ENCODE data around the gene MVP. TPM values are rescaled to one million over a fixed set of nuclear protein-coding genes. Genes with fewer than 3 reads are reported as not detected.

MVP gene
- total RNA-seq, 4 donors from 2014 or later = 101 to 156 (median 123) TPM

GRCh38 chr16:29852654-29853053, 32.4 kb downstream of the MVP start:
- no peaks in the 10 kb centered on the region for H3K9me3 ChIP-seq
- peak overlapping the region in 2 of 4 donors; percentile 11 to 60 for H3K27ac ChIP-seq (replicated peaks in 1 of 4)
- no peak for DNase-seq (ENCODE audit: extremely low spot score)
- intact Hi-C loops (cut with DNase I) = no loop called here
- WGBS = 58% methylated on average over 7 of the region's 7 CpGs
- TF ChIP-seq POLR2AphosphoS5 (IDR thresholded peaks at IDR 0.05) = peak; percentile 55
- no peak for TF ChIP-seq POLR2A (IDR thresholded peaks at IDR 0.05; ENCODE audit: low read depth)
- H3K36me3 ChIP-seq = peaks cover 2 to 10% (median 8%) of the 10 kb centered on the region in 4 donors
- no peak overlapping the region for H3K4me3 ChIP-seq
- H3K4me1 ChIP-seq = peaks cover 0 to 27% (median 19%) of the 10 kb centered on the region in 4 donors
- no peaks in the 10 kb centered on the region for H3K27me3 ChIP-seq

DNA sequence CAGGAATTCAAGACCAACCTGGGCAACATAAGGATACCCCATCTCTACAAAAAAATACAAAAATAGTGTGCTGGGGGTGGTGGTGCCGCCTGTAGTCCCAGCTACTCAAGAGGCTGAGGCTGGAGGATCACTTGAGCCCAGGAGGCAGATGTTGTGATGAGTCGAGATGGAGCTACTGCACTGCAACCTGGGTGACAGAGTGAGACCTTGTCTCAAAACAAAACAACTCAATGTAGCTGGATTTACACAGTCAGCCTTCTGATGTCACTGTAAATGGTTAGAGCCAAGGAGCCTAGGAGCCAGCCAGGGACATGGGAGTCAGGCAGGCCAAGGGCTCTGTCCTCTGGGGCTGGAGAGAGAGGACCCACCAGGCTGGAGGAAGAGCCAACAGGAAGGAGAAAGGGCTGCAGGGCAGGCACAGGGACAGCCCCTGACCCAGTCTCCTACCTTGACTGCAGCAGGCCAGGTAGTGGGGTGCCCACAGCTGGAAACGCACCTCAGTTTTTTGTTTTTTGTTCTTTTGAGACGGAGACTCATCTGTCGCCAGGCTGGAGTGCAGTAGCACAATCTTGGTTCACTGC, 34.3 kb downstream of the MVP start:
- Histone ChIP-seq H3K9me3 (no peaks in the 10 kb centered on the region), H3K4me3 (no peak overlapping the region), H3K27me3 (no peaks in the 10 kb centered on the region), H3K4me1 (peaks cover 0 to 14% (median 9%) of the 10 kb centered on the region in 4 donors), H3K27ac (replicated peaks in 1 of 4) (no peak overlapping the region), H3K36me3 (peaks cover 10 to 19% (median 14%) of the 10 kb centered on the region in 4 donors)
- TF ChIP-seq POLR2A (IDR thresholded peaks at IDR 0.05; ENCODE audit: low read depth) = no peak
- TF ChIP-seq POLR2AphosphoS5 (IDR thresholded peaks at IDR 0.05) = no peak
- TF ChIP-seq, protein P1, sequence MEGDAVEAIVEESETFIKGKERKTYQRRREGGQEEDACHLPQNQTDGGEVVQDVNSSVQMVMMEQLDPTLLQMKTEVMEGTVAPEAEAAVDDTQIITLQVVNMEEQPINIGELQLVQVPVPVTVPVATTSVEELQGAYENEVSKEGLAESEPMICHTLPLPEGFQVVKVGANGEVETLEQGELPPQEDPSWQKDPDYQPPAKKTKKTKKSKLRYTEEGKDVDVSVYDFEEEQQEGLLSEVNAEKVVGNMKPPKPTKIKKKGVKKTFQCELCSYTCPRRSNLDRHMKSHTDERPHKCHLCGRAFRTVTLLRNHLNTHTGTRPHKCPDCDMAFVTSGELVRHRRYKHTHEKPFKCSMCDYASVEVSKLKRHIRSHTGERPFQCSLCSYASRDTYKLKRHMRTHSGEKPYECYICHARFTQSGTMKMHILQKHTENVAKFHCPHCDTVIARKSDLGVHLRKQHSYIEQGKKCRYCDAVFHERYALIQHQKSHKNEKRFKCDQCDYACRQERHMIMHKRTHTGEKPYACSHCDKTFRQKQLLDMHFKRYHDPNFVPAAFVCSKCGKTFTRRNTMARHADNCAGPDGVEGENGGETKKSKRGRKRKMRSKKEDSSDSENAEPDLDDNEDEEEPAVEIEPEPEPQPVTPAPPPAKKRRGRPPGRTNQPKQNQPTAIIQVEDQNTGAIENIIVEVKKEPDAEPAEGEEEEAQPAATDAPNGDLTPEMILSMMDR (IDR thresholded peaks at IDR 0.05) = no peak
- no peak for TF ChIP-seq EP300 (IDR thresholded peaks at IDR 0.05)
- 87% methylated on average over 5 of the region's 5 CpGs for WGBS
- intact Hi-C loops (cut with DNase I) = no loop called here
- no peak for DNase-seq (ENCODE audit: extremely low spot score)

GRCh38 chr16:29857133-29857760, 37.0 kb downstream of the MVP start:
- intact Hi-C loops (cut with DNase I) = no loop called here
- DNase-seq (ENCODE audit: extremely low spot score) = no peak
- Histone ChIP-seq H3K9me3 (no peaks in the 10 kb centered on the region), H3K27ac (replicated peaks in 1 of 4) (no peak overlapping the region), H3K4me1 (peaks cover 16 to 23% (median 21%) of the 10 kb centered on the region in 4 donors), H3K4me3 (no peak overlapping the region), H3K36me3 (peaks cover 19 to 37% (median 31%) of the 10 kb centered on the region in 4 donors), H3K27me3 (no peaks in the 10 kb centered on the region)
- TF ChIP-seq POLR2A (IDR thresholded peaks at IDR 0.05; ENCODE audit: low read depth) (no peak), POLR2AphosphoS5 (IDR thresholded peaks at IDR 0.05) (no peak), EP300 (IDR thresholded peaks at IDR 0.05) (no peak)
- TF ChIP-seq, protein P1 (IDR thresholded peaks at IDR 0.05) = no peak
- WGBS = 69% methylated on average over 7 of the region's 7 CpGs

GRCh38 chr16:29858149-29858849, 38.0 kb downstream of the MVP start:
- intact Hi-C loops (cut with DNase I) = no loop called here
- WGBS = 76% methylated on average over 10 of the region's 10 CpGs
- H3K4me3 ChIP-seq = no peak overlapping the region
- H3K27ac ChIP-seq (replicated peaks in 1 of 4) = no peak overlapping the region
- H3K9me3 ChIP-seq = no peaks in the 10 kb centered on the region
- peaks cover 19 to 37% (median 31%) of the 10 kb centered on the region in 4 donors for H3K36me3 ChIP-seq
- DNase-seq (ENCODE audit: extremely low spot score) = no peak
- H3K27me3 ChIP-seq = no peaks in the 10 kb centered on the region
- TF ChIP-seq POLR2A (IDR thresholded peaks at IDR 0.05; ENCODE audit: low read depth) (no peak), POLR2AphosphoS5 (IDR thresholded peaks at IDR 0.05) (no peak), EP300 (IDR thresholded peaks at IDR 0.05) (no peak)
- TF ChIP-seq, protein P1 (IDR thresholded peaks at IDR 0.05) = no peak
- H3K4me1 ChIP-seq = peaks cover 17 to 25% (median 22%) of the 10 kb centered on the region in 4 donors

- WGBS = 95% methylated on average over 19 of the region's 19 CpGs
- no peak for TF ChIP-seq POLR2AphosphoS5 (IDR thresholded peaks at IDR 0.05)
- no peak for TF ChIP-seq EP300 (IDR thresholded peaks at IDR 0.05)
- no peak for TF ChIP-seq POLR2A (IDR thresholded peaks at IDR 0.05; ENCODE audit: low read depth)
- TF ChIP-seq, protein P1 (IDR thresholded peaks at IDR 0.05) = no peak
- Histone ChIP-seq H3K4me1 (peaks cover 17 to 30% (median 28%) of the 10 kb centered on the region in 4 donors), H3K4me3 (no peak overlapping the region), H3K36me3 (peaks cover 19 to 37% (median 31%) of the 10 kb centered on the region in 4 donors), H3K9me3 (no peaks in the 10 kb centered on the region), H3K27ac (replicated peaks in 1 of 4) (no peak overlapping the region), H3K27me3 (no peaks in the 10 kb centered on the region)
- intact Hi-C loops (cut with DNase I) = no loop called here
- DNase-seq (ENCODE audit: extremely low spot score) = no peak
Observed at GRCh38 chr16:29858974-29859373, 38.7 kb downstream of the MVP start.
